Astrocyte of the spinal cord (primary cell): ENCODE data around the gene NTNG1.

Experiments used
- DNase-seq: peaks from one replicate; pipeline ENCODE4 v3.0.0; 2011; ENCODE audit warnings: low read depth, low spot score
- H3K4me3 ChIP-seq: 2 replicates; pipeline ENCODE4 v1.5.1; 2011; ENCODE audit warnings: low read depth, mild to moderate bottlenecking, low read length, moderate library complexity
- in situ Hi-C: cut with HindIII; loops from 2 replicates; pipeline ENCODE4 v1.10.0; 2017; ENCODE audit warnings: low sequenced_read_pairs
- TF ChIP-seq, protein P1 (sequence below): IDR thresholded peaks from 2 replicates; pipeline ENCODE4 v1.5.1; 2012; ENCODE audit warnings: low read depth, mild to moderate bottlenecking, low read length, inconsistent platforms

The NTNG1 gene

DNA sequence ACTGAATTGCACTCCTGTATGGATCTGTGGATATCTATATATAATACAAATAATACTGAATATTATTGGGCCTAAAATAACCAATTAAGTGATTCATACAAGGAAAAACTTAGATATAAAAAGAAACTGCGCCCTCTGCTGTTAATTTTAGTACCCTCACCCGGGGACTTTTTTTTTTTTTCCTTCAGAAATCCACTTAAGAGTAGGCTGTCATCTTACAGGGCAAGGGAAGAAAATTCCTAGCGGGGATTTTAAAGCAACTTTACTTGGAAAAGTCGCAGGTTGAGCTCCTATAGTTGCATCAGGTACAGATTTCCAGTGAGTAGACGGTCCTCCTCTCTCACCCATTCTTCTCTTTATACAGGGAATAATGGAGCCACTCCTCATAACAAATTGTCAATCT lies 1.3 kb downstream of the NTNG1 start:
- TF ChIP-seq, protein P1, sequence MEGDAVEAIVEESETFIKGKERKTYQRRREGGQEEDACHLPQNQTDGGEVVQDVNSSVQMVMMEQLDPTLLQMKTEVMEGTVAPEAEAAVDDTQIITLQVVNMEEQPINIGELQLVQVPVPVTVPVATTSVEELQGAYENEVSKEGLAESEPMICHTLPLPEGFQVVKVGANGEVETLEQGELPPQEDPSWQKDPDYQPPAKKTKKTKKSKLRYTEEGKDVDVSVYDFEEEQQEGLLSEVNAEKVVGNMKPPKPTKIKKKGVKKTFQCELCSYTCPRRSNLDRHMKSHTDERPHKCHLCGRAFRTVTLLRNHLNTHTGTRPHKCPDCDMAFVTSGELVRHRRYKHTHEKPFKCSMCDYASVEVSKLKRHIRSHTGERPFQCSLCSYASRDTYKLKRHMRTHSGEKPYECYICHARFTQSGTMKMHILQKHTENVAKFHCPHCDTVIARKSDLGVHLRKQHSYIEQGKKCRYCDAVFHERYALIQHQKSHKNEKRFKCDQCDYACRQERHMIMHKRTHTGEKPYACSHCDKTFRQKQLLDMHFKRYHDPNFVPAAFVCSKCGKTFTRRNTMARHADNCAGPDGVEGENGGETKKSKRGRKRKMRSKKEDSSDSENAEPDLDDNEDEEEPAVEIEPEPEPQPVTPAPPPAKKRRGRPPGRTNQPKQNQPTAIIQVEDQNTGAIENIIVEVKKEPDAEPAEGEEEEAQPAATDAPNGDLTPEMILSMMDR = peak; percentile 53
- H3K4me3 ChIP-seq = peak overlapping the region; percentile 61
- in situ Hi-C loops = no loop called here
- DNase-seq = peak; percentile 87

GRCh38 chr1:107142666-107143065 lies 1.8 kb downstream of the NTNG1 start:
- in situ Hi-C loops = no loop called here
- TF ChIP-seq, protein P1 = no peak
- DNase-seq = no peak
- no peak overlapping the region for H3K4me3 ChIP-seq

GRCh38 chr1:107145637-107146036 lies 4.8 kb downstream of the NTNG1 start:
- DNase-seq = no peak
- in situ Hi-C loops = no loop called here
- no peak overlapping the region for H3K4me3 ChIP-seq
- TF ChIP-seq, protein P1 = no peak

DNA sequence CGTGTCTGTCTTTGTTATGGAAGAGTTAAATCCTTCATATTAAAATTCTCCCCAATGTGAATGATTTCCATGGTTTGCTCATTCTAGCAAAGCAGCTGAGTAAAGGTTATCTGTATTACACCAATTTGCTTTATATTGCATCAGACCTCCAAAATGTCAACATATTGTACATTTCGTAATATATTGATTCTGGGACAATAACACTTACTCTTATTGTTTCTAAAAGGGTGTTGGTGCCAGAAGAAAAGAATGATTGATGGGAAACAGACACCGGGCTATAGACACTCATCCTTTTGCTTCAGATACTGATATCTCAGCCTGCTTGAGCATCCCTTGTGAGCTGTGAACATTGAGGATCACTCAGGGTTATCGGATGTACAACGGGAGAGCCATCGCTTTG lies 7.0 kb downstream of the NTNG1 start:
- in situ Hi-C loops = no loop called here
- TF ChIP-seq, protein P1 = no peak
- no peak overlapping the region for H3K4me3 ChIP-seq
- no peak for DNase-seq

DNA sequence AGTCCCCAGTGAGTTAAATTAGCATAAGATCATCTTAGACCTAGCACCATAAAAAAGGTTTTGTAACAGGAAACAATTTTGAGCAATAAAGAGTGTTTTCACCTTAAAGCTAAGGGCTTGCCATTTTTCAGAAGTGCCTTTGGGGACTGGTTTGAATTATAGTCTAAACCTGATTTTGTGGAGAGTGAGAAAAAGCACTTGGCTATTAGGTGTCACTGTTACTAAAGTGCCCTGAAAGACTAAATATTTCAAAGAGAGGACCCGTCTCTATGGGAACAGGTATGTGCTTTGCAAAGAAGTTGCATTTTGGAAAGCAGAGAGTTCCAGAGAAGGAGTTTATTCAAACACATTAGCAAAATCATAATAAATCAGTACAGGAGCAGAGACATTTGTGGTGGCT lies 9.1 kb downstream of the NTNG1 start:
- no peak for DNase-seq
- in situ Hi-C loops = no loop called here
- no peak overlapping the region for H3K4me3 ChIP-seq
- TF ChIP-seq, protein P1 = no peak

GRCh38 chr1:107151295-107151694 lies 10.5 kb downstream of the NTNG1 start:
- no peak overlapping the region for H3K4me3 ChIP-seq
- in situ Hi-C loops = no loop called here
- TF ChIP-seq, protein P1 = no peak
- DNase-seq = no peak

DNA sequence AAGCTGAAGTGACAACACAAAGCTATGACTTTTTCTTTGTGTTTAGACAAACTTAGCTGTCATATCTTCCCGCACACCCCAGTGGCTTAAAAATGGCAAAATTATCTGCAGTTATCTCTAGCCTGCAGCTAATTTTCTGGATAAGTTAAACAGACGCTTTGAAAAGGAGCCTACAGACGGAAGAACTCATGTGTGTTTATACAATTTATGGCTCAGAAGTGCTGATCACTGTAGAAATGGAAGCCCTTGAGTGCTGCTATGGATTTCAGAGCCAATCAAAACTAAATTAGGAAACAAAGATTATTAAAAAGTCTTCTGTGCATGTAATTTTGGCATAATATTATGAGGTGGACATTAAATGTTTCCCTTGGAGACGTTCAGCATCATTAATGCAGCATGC lies 11.6 kb downstream of the NTNG1 start:
- in situ Hi-C loops = no loop called here
- H3K4me3 ChIP-seq = no peak overlapping the region
- TF ChIP-seq, protein P1 = no peak
- DNase-seq = no peak
